Neural progenitor cell (in vitro differentiated cells): ENCODE data around the gene BCAS3. TPM values are rescaled to one million over a fixed set of nuclear protein-coding genes. Genes with fewer than 3 reads are reported as not detected.

ENCODE experiments used
- DNase-seq: peaks from one replicate; pipeline ENCODE4 v3.0.0-alpha.2; 2016; ENCODE audit warnings: low spot score
- H2AFZ ChIP-seq: fragments of 200-600 bp; sonication (generic); replicated peaks from 2 replicates; pipeline ENCODE4 v1.6.1; 2016; ENCODE audit warnings: antibody characterized with exemption
- H3F3A ChIP-seq: fragments of 200-600 bp; sonication (generic); 2 replicates; pipeline ENCODE4 v1.6.1; 2016; ENCODE audit warnings: antibody characterized with exemption, low read depth
- H3K27ac ChIP-seq: fragments of 200-600 bp; sonication (generic); 2 replicates; pipeline ENCODE4 v1.5.1; 2016; ENCODE audit warnings: mild to moderate bottlenecking
- H3K27me3 ChIP-seq: fragments of 200-600 bp; sonication (generic); 2 replicates; pipeline ENCODE4 v1.6.1; 2016; ENCODE audit warnings: mild to moderate bottlenecking, moderate library complexity
- H3K36me3 ChIP-seq: fragments of 200-600 bp; sonication (generic); 2 replicates; pipeline ENCODE4 v1.5.1; 2016
- H3K4me1 ChIP-seq: fragments of 200-600 bp; sonication (generic); 2 replicates; pipeline ENCODE4 v1.6.1; 2016; ENCODE audit warnings: mixed run types
- H3K4me2 ChIP-seq: fragments of 200-600 bp; sonication (generic); 2 replicates; pipeline ENCODE4 v1.6.1; 2016
- H3K4me3 ChIP-seq: fragments of 200-600 bp; sonication (generic); 2 replicates; pipeline ENCODE4 v1.5.1; 2016
- H3K79me2 ChIP-seq: fragments of 200-600 bp; sonication (generic); 2 replicates; pipeline ENCODE4 v1.6.1; 2016; ENCODE audit warnings: low read depth
- H3K9ac ChIP-seq: fragments of 200-600 bp; sonication (generic); 2 replicates; pipeline ENCODE4 v1.6.1; 2016
- H3K9me3 ChIP-seq: fragments of 200-600 bp; sonication (generic); 2 replicates; pipeline ENCODE4 v1.5.1; 2016; ENCODE audit warnings: low read depth
- H4K20me1 ChIP-seq: fragments of 200-600 bp; sonication (generic); 2 replicates; pipeline ENCODE4 v1.6.1; 2016; ENCODE audit warnings: low read depth
- H3K27ac Mint-ChIP-seq: 3 replicates; pipeline ENCODE4 v1.8.0; 2021; ENCODE audit warnings: mixed read lengths
- H3K27me3 Mint-ChIP-seq: 2 replicates; pipeline ENCODE4 v1.8.0; 2022; ENCODE audit warnings: low read depth, mild to moderate bottlenecking, inconsistent platforms, moderate library complexity, mixed read lengths; ENCODE audit not compliant: insufficient read depth
- H3K36me3 Mint-ChIP-seq: 3 replicates; pipeline ENCODE4 v1.8.0; 2021; ENCODE audit warnings: mixed read lengths
- H3K4me1 Mint-ChIP-seq: 3 replicates; pipeline ENCODE4 v1.8.0; 2021; ENCODE audit warnings: mixed read lengths
- H3K4me3 Mint-ChIP-seq: 3 replicates; pipeline ENCODE4 v1.8.0; 2021; ENCODE audit warnings: mild to moderate bottlenecking, moderate library complexity, mixed read lengths
- H3K9me3 Mint-ChIP-seq: 3 replicates; pipeline ENCODE4 v1.8.0; 2020; ENCODE audit warnings: mixed read lengths
- EZH2 ChIP-seq: fragments of 200-600 bp; sonication (generic); IDR thresholded peaks from 2 replicates; pipeline ENCODE4 v1.6.1; 2017; ENCODE audit warnings: antibody characterized with exemption, mild to moderate bottlenecking, moderate library complexity
- EZH2phosphoT487 ChIP-seq: fragments of 200-600 bp; sonication (generic); IDR thresholded peaks from 2 replicates; pipeline ENCODE4 v1.6.1; 2017; ENCODE audit warnings: antibody characterized with exemption
- total RNA-seq: library from RNA; depleted of rRNA; stranded (reverse); fragments of >200 nt; gene quantifications from 2 replicates; pipeline ENCODE4 v1.2.3, GENCODE V29; 2015; ENCODE audit warnings: low replicate concordance
- TF ChIP-seq, protein P1 (sequence below): fragments of 200-600 bp; sonication (generic); IDR thresholded peaks from 2 replicates; pipeline ENCODE4 v1.5.1; 2017; ENCODE audit warnings: antibody characterized with exemption, mild to moderate bottlenecking

BCAS3 gene
- total RNA-seq, 1 donor from 2014 or later, result 60.9 TPM

GRCh38 chr17:61313461-61314326, 636.0 kb downstream of the BCAS3 start:
- Histone ChIP-seq H3K27me3 (no peaks in the 10 kb centered on the region), H3K9ac (no peak overlapping the region), H3K27ac (no peak overlapping the region), H3K79me2 (no peaks in the 10 kb centered on the region), H3K36me3 (no peaks in the 10 kb centered on the region), H3K9me3 (no peaks in the 10 kb centered on the region), H3K4me3 (no peak overlapping the region), H3K4me1 (peaks cover 6% of the 10 kb centered on the region), H2AFZ (no peak overlapping the region), H3F3A (no peaks in the 10 kb centered on the region), H4K20me1 (no peaks in the 10 kb centered on the region), H3K4me2 (no peak overlapping the region)
- Mint-ChIP-seq H3K27me3 (peaks cover 3% of the 10 kb centered on the region), H3K27ac (no peak overlapping the region), H3K9me3 (no peaks in the 10 kb centered on the region), H3K4me3 (no peak overlapping the region), H3K4me1 (peaks cover 4% of the 10 kb centered on the region), H3K36me3 (no peaks in the 10 kb centered on the region)
- no peak for TF ChIP-seq EZH2
- TF ChIP-seq EZH2phosphoT487, result no peak
- TF ChIP-seq, protein P1, sequence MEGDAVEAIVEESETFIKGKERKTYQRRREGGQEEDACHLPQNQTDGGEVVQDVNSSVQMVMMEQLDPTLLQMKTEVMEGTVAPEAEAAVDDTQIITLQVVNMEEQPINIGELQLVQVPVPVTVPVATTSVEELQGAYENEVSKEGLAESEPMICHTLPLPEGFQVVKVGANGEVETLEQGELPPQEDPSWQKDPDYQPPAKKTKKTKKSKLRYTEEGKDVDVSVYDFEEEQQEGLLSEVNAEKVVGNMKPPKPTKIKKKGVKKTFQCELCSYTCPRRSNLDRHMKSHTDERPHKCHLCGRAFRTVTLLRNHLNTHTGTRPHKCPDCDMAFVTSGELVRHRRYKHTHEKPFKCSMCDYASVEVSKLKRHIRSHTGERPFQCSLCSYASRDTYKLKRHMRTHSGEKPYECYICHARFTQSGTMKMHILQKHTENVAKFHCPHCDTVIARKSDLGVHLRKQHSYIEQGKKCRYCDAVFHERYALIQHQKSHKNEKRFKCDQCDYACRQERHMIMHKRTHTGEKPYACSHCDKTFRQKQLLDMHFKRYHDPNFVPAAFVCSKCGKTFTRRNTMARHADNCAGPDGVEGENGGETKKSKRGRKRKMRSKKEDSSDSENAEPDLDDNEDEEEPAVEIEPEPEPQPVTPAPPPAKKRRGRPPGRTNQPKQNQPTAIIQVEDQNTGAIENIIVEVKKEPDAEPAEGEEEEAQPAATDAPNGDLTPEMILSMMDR, result no peak
- no peak for DNase-seq

DNA sequence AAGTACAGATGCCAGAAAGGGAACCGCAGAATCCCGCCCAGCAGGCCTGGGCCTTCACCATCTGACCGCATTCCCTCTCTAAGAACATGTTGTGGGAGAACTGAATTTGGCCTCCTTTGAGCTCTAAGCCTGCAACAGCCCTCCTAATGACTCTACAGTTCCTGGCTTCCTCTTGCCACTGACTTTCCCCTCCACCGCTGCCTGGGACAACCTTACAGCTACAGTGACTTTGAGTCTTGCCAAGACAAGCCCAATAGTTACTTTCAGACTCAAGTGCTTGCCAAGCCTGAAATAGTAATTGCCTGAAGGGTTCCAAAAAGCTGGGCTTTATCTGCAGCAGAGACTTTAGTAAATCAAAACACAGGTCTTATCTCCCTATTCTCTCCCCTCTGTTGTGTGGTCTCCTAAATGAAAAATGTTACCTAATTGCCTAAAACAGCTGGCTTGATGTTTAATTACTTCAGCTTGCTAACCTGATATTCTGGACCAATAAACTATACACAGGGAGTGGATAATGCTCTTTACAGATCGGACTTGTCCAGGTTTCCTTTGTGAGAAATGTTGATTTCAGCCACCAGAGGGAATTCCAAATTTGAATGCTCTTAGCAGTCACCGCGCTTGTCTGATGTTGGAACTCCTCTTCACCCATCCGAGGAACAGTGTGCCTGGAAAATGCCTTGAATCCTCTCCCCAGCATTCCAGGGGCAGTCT, 636.9 kb downstream of the BCAS3 start:
- Histone ChIP-seq H3K27ac (no peak overlapping the region), H3K36me3 (no peaks in the 10 kb centered on the region), H3K4me2 (no peak overlapping the region), H3K79me2 (no peaks in the 10 kb centered on the region), H3K9me3 (no peaks in the 10 kb centered on the region), H3K27me3 (no peaks in the 10 kb centered on the region), H4K20me1 (no peaks in the 10 kb centered on the region), H2AFZ (no peak overlapping the region), H3F3A (no peaks in the 10 kb centered on the region), H3K4me1 (peaks cover 6% of the 10 kb centered on the region), H3K4me3 (no peak overlapping the region), H3K9ac (no peak overlapping the region)
- Mint-ChIP-seq H3K27ac (no peak overlapping the region), H3K4me3 (no peak overlapping the region), H3K27me3 (peaks cover 4% of the 10 kb centered on the region), H3K4me1 (peaks cover 9% of the 10 kb centered on the region), H3K36me3 (no peaks in the 10 kb centered on the region), H3K9me3 (no peaks in the 10 kb centered on the region)
- no peak for DNase-seq
- TF ChIP-seq, protein P1, result no peak
- TF ChIP-seq EZH2phosphoT487 (no peak), EZH2 (no peak)

DNA sequence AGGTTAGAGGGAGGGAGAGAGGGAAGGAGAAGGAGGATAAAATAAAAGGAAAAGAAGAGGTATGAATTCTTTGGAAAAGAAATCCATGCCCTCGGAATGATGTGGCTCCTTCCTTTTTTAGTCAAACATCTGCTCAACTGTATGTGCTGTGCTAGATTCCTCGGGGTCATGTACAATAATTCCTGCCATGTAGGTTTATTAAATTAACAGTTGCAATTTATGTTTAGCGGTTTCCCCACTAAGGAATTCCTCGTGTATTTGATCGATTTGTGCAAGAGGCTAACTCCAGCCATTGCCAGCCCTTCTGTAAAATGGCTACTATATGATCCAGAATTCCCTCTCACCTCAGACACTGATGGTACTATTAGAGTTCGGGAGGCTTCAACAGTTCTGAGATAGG, 639.0 kb downstream of the BCAS3 start:
- Histone ChIP-seq H3K4me1 (peaks cover 6% of the 10 kb centered on the region), H3K36me3 (no peaks in the 10 kb centered on the region), H3K27me3 (no peaks in the 10 kb centered on the region), H4K20me1 (no peaks in the 10 kb centered on the region), H2AFZ (no peak overlapping the region), H3K9ac (no peak overlapping the region), H3K79me2 (no peaks in the 10 kb centered on the region), H3K4me2 (no peak overlapping the region), H3F3A (no peaks in the 10 kb centered on the region), H3K9me3 (no peaks in the 10 kb centered on the region), H3K4me3 (no peak overlapping the region), H3K27ac (no peak overlapping the region)
- no peaks in the 10 kb centered on the region for H3K36me3 Mint-ChIP-seq
- H3K4me3 Mint-ChIP-seq, result no peak overlapping the region
- H3K9me3 Mint-ChIP-seq, result no peaks in the 10 kb centered on the region
- TF ChIP-seq EZH2, result no peak
- TF ChIP-seq, protein P1, result no peak
- no peak for TF ChIP-seq EZH2phosphoT487
- peaks cover 5% of the 10 kb centered on the region for H3K27me3 Mint-ChIP-seq
- peaks cover 11% of the 10 kb centered on the region for H3K4me1 Mint-ChIP-seq
- no peak overlapping the region for H3K27ac Mint-ChIP-seq
- DNase-seq, result no peak
